GM18508 (cell line): ENCODE data around the gene CEP295NL.
"Not testable (repeated sequence)": the region's sequence is repeated elsewhere in the genome, so short reads cannot be mapped to it uniquely, and the experiment has no call there.

Experiments
- ATAC-seq: cut with Tn5 transposase; IDR thresholded peaks from one replicate; pipeline ENCODE4 v1.9.1; 2021; ENCODE audit warnings: moderate number of reproducible peaks; ENCODE audit not compliant: insufficient read depth, unreplicated experiment

Gene CEP295NL

GRCh38 chr17:78933025-78933958 lies 30.3 kb upstream of the CEP295NL start:
- peak; percentile 55 for ATAC-seq

GRCh38 chr17:78929908-78930775 lies 27.1 kb upstream of the CEP295NL start:
- no peak for ATAC-seq

GRCh38 chr17:78925662-78926555 lies 22.9 kb upstream of the CEP295NL start:
- ATAC-seq, result no peak

- no peak for ATAC-seq
Measured at GRCh38 chr17:78925234-78925633, 22.2 kb upstream of the CEP295NL start, which contains the start of gene TIMP2. TIMP2 (minus strand) TSS chr17:78925387; CDS start chr17:78925088, 299 bp downstream.

GRCh38 chr17:78924481-78925151 lies 21.6 kb upstream of the CEP295NL start:
- no peak for ATAC-seq

- ATAC-seq, result no peak
Measured at GRCh38 chr17:78923660-78924453, 20.9 kb upstream of the CEP295NL start.

- no peak for ATAC-seq
Measured at GRCh38 chr17:78922816-78923498, 20.0 kb upstream of the CEP295NL start.

- ATAC-seq, result no peak
Measured at GRCh38 chr17:78921437-78921971, 18.5 kb upstream of the CEP295NL start.

GRCh38 chr17:78920528-78920927 lies 17.5 kb upstream of the CEP295NL start:
- ATAC-seq, result no peak

GRCh38 chr17:78919861-78920450 lies 17.0 kb upstream of the CEP295NL start:
- no peak for ATAC-seq

GRCh38 chr17:78918979-78919378 lies 16.0 kb upstream of the CEP295NL start:
- ATAC-seq, result no peak

- ATAC-seq, result no peak
Measured at GRCh38 chr17:78917451-78918275, 14.7 kb upstream of the CEP295NL start.

- no peak for ATAC-seq
Measured at GRCh38 chr17:78915872-78916632, 13.1 kb upstream of the CEP295NL start.

- ATAC-seq, result no peak
Measured at GRCh38 chr17:78913115-78913514, 10.1 kb upstream of the CEP295NL start.

GRCh38 chr17:78912082-78912481 lies 9.1 kb upstream of the CEP295NL start:
- ATAC-seq, result no peak

GRCh38 chr17:78911543-78911942 lies 8.5 kb upstream of the CEP295NL start:
- ATAC-seq, result not testable (repeated sequence)
